Stomach (tissue), 9 donors: ENCODE results near the gene VKORC1L1. TPM values are rescaled to one million over a fixed set of nuclear protein-coding genes. Genes with fewer than 3 reads are reported as not detected.
"Not testable (repeated sequence)": the region's sequence is repeated elsewhere in the genome, so short reads cannot be mapped to it uniquely, and the experiment has no call there.

Experiments used
- DNase-seq, 2 donors: peaks; one replicate each; pipeline versions ENCODE4 v3.0.0 to v3.0.0-alpha.2; 2013 to 2019
- H3K27ac ChIP-seq, 5 donors: fragments of 200-600 bp in 4 of 5; sonication (generic) in 4 of 5; one replicate each; pipeline ENCODE4 v1.5.1; 2013 to 2019; ENCODE audit warnings: mild to moderate bottlenecking in 1 of 5, moderate library complexity in 1 of 5
- H3K27me3 ChIP-seq, 3 donors: fragments of 200-600 bp; sonication (generic); one replicate each; pipeline ENCODE4 v1.5.1; 2017 to 2019; ENCODE audit warnings: mixed run types in 1 of 3
- H3K36me3 ChIP-seq, 4 donors: fragments of 200-600 bp; sonication (generic); 1 replicate in 3 of 4; 2 replicates in 1 of 4; pipeline ENCODE4 v1.5.1; 2016 to 2019
- H3K4me1 ChIP-seq, 4 donors: fragments of 200-600 bp; sonication (generic); one replicate each; pipeline ENCODE4 v1.5.1; 2016 to 2019
- H3K4me3 ChIP-seq, 4 donors: fragments of 200-600 bp; sonication (generic) in 3 of 4; one replicate each; pipeline ENCODE4 v1.5.1; 2016 to 2019; ENCODE audit warnings: mild to moderate bottlenecking in 1 of 4
- H3K9me3 ChIP-seq, 4 donors: fragments of 200-600 bp; sonication (generic); one replicate each; pipeline ENCODE4 v1.5.1; 2016 to 2019
- WGBS, 5 donors: extraction: QIAGEN DNeasy Blood & Tissue Kit in 3 of 5; methylation state at CpG; one replicate each; pipeline versions ENCODE4 v1.1.5 to v1.1.7; 2013 to 2018; 5-methylcytosine and 5-hydroxymethylcytosine counted together
- intact Hi-C: fragments of 100-400 bp; cut with DNase I; formaldehyde crosslinking; loops from one replicate; pipeline ENCODE4 v1.15.1; 2023; ENCODE audit warnings: low total_unique reads
- polyA plus RNA-seq, 3 donors: library from polyadenylated mRNA; stranded (reverse); fragments of 200-250 nt; gene quantifications; one replicate each; pipeline ENCODE4 v1.2.3, GENCODE V29; 2013
- total RNA-seq, 5 donors: library from RNA; depleted of rRNA; stranded (reverse); fragments of >200 nt; gene quantifications; one replicate each; pipeline versions ENCODE4 v1.1.0 to v1.2.3, GENCODE V29; 2014 to 2016
- donor health status: healthy with polysubstance abuse.
- donor health status: Bipolar disorder and iron deficiency.
- donor health status: healthy.

Gene VKORC1L1
- total and polyA plus RNA-seq, 8 donors = 1.8 to 31.6 (median 6.5) TPM

DNA sequence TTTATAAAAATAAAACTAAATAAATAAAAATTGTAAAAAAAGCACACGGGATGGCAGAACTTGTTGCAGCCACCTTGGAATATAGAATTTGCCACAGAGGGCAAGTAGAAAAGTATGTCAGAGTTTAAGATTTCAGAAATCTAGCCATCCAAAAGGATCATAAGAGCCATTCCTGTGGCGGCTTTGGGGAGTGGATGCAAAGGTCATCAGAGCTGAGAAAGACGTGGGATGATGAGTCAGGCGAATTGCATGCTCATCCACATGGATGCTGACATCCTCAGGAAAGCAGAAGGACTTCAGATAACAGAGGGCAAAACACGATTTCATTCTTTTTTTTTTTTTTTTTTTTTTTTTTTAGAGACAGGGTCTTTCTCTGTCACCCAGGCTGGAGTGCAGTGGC is 3.6 kb upstream of the VKORC1L1 start:
- intact Hi-C loops, H3K36me3 ChIP-seq, DNase-seq, H3K4me3 ChIP-seq, H3K27ac ChIP-seq, H3K27me3 ChIP-seq, H3K9me3 ChIP-seq: not testable (repeated sequence)
- 65 to 84% (median 76%) methylated on average over 5 of the region's 5 CpGs for WGBS, 5 donors
- H3K4me1 ChIP-seq = peaks cover 0 to 13% (median 8%) of the 10 kb centered on the region in 4 donors

- H3K4me3 ChIP-seq, H3K9me3 ChIP-seq, H3K36me3 ChIP-seq, H3K27me3 ChIP-seq, intact Hi-C loops: not testable (repeated sequence)
- peak overlapping the region in 2 of 5 donors; percentile 4 to 29 for H3K27ac ChIP-seq
- 50 to 68% (median 61%) methylated on average over 2 of the region's 2 CpGs for WGBS, 5 donors
- DNase-seq = peak in 1 of 2 donors; percentile 15
- peaks cover 0 to 28% (median 16%) of the 10 kb centered on the region in 4 donors for H3K4me1 ChIP-seq
Observed at GRCh38 chr7:65871451-65871850, 1.4 kb upstream of the VKORC1L1 start.

DNA sequence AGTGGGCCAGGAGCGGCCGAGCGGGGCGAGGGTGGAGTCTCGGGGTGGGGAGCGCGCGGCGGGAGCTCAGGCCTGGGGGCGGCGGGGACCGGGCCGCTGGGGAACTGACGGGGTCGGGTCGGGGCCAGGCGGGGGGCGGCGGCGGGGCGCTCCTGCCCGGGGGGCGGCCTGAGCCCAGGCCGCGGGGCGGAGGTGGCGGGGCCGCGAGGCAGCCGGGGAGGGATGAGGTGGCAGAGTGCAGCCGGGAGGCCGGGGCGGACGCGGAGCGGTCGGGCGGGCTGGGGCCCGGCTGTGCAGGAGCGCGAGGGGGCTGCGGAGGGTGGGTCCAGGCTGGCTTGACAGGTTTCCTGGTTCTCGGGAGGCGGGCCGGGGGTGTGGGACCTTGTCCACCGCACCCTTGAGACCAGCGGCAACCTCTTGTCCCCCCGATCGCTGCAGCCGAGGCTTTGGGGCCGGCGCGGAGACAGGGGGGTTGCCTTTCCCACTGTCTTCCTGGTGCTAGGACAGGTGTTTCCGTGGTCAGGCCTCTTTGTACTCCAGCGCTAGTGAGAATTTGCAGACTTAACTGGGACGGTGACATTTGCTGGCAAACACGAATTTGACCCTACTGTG is 814 bp downstream of the VKORC1L1 start:
- H3K27me3 ChIP-seq, H3K36me3 ChIP-seq, H3K9me3 ChIP-seq, intact Hi-C loops: not testable (repeated sequence)
- peak overlapping the region; percentile 83 to 96 (median 89) for H3K27ac ChIP-seq
- H3K4me1 ChIP-seq = peaks cover 0 to 28% (median 16%) of the 10 kb centered on the region in 4 donors
- H3K4me3 ChIP-seq = peak overlapping the region; percentile 88 to 95 (median 92)
- WGBS, 5 donors = 0 to 3% (median 1%) methylated on average over 5 to 57 of the region's 57 CpGs
- peak; percentile 26 to 58 for DNase-seq

GRCh38 chr7:65875715-65876114 is 2.8 kb downstream of the VKORC1L1 start:
- H3K9me3 ChIP-seq, H3K4me3 ChIP-seq, H3K36me3 ChIP-seq, H3K27me3 ChIP-seq, intact Hi-C loops, DNase-seq, H3K27ac ChIP-seq: not testable (repeated sequence)
- 74 to 88% (median 83%) methylated on average over 4 of the region's 4 CpGs for WGBS, 5 donors
- peaks cover 0 to 34% (median 21%) of the 10 kb centered on the region in 4 donors for H3K4me1 ChIP-seq

- H3K4me1 ChIP-seq = peaks cover 0 to 22% (median 10%) of the 10 kb centered on the region in 4 donors
- H3K36me3 ChIP-seq, H3K9me3 ChIP-seq, DNase-seq, H3K27me3 ChIP-seq, H3K4me3 ChIP-seq, intact Hi-C loops: not testable (repeated sequence)
- H3K27ac ChIP-seq = peak overlapping the region in 3 of 5 donors; percentile 40 to 88 (median 72)
- 61 to 87% (median 68%) methylated on average over 5 of the region's 5 CpGs for WGBS, 5 donors
Observed at GRCh38 chr7:65879292-65880153, 6.6 kb downstream of the VKORC1L1 start.

DNA sequence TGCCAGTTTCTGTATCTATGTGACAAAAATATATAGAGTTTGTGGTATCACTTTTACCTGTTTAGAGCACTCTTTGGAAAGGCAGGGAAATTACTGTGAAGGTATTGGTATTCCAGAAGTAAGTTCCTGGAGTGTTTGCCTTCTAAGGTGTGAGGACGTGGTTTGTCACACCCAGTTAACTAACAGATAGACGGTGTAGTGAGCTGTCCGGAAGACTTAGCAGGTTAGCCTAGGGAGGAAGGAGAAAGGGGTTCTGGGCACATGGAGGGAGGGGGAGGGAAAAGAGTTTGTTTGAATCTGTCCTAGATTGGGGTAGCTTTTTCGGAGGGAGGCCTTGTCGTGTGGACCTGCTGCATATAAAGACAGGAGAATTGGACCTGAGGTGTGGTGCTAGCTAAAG is 7.4 kb downstream of the VKORC1L1 start:
- peak overlapping the region in 2 of 5 donors; percentile 37 to 72 for H3K27ac ChIP-seq

GRCh38 chr7:65884983-65885382 is 12.1 kb downstream of the VKORC1L1 start:
- H3K4me1 ChIP-seq = peaks cover 0 to 11% (median 3%) of the 10 kb centered on the region in 4 donors
- H3K27me3 ChIP-seq, H3K9me3 ChIP-seq, H3K36me3 ChIP-seq, DNase-seq, intact Hi-C loops, H3K4me3 ChIP-seq, H3K27ac ChIP-seq: not testable (repeated sequence)

More for the DNA sequence above, 7.4 kb downstream of the VKORC1L1 start:
- DNase-seq = peak in 1 of 2 donors; percentile 43
- intact Hi-C loops, H3K4me3 ChIP-seq, H3K36me3 ChIP-seq, H3K27me3 ChIP-seq, H3K9me3 ChIP-seq: not testable (repeated sequence)
- WGBS, 5 donors = 41 to 60% (median 55%) methylated on average over 5 of the region's 5 CpGs
- peaks cover 0 to 17% (median 6%) of the 10 kb centered on the region in 4 donors for H3K4me1 ChIP-seq

DNA sequence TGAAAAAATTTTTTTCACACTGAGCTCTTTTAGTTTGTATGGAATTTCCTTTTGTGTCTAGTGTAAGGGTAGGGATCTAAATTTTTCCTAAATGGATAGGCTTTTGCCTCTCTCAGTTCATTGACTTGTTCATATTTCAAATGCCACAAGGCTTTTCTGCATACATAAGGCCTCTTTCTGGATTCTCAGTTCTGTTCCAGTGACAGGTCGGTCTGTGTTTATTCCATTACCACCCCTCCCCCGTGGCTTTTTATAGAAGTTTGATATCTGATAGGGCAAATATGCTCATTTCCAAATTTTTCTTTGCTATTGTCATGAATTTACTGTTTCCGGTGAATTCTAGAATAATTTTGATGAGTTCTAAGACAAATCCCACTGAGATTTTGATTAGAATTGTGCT is 12.7 kb downstream of the VKORC1L1 start:
- H3K4me3 ChIP-seq, H3K36me3 ChIP-seq, H3K4me1 ChIP-seq, DNase-seq, H3K9me3 ChIP-seq, H3K27me3 ChIP-seq, H3K27ac ChIP-seq, intact Hi-C loops: not testable (repeated sequence)
- 83 to 100% (median 95%) methylated on average over 1 to 2 of the region's 3 CpGs for WGBS, 5 donors

DNA sequence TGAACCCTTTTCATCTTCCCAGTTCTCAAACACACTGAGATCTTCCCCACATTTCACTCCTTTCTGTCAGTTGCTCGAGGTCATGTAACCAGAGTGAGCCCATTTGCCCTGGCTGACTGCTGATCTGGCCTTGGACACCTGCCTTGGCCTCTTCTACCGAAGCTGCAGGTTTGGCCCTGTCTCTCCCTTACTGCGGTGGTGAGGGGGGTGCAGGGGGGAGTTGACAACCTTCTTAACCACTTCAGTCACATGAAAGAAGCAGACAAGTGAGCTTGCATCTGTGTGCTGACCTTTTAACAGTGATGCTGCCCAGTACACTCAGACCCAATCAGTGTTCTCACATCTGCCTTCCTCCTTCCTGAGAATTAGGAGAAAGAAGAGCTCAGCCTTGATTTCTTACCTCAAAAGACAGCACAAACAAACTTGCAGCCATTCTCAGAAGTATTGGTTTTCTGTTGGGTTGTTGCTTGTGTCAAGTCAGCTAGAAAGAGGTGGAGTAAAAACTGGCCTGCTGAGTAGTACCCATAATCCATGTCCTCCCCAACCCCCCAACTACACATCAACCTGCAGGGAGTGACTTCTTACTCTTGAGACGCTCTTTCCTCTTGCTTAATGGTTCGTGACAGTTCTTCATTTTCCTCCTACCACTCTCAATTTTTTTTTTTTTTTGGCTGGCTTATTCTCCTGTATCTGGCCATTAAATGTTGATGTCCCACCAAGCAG is 15.7 kb downstream of the VKORC1L1 start:
- Histone ChIP-seq H3K4me1 (peaks cover 0 to 10% (median 0%) of the 10 kb centered on the region in 4 donors), H3K36me3 (peaks cover 0 to 15% (median 9%) of the 10 kb centered on the region in 4 donors)
- H3K27me3 ChIP-seq, H3K9me3 ChIP-seq, H3K27ac ChIP-seq, intact Hi-C loops, H3K4me3 ChIP-seq, DNase-seq: not testable (repeated sequence)
- WGBS, 5 donors = 70 to 85% (median 76%) methylated on average over 5 of the region's 5 CpGs

DNA sequence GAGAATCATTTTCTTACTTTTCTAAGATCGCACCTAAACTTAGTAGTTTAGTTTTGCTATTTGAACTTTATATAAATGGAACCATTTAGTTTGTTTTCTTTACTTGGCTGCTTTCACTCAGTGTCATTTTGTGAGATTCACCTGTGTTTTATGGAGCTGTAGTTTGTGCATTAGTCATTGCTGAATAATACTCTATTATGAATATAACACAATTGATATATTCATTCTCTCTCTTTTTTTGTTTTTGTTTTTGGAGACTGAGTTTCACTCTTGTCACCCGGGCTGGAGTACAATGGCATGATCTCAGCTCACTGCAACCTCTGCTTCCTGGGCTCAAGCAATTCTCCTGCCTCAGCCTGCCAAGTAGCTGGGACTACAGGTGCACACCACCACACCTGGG is 16.8 kb downstream of the VKORC1L1 start:
- Histone ChIP-seq H3K4me1 (peaks cover 0 to 10% (median 0%) of the 10 kb centered on the region in 4 donors), H3K36me3 (peaks cover 0 to 15% (median 9%) of the 10 kb centered on the region in 4 donors)
- H3K9me3 ChIP-seq, H3K27me3 ChIP-seq, intact Hi-C loops, DNase-seq, H3K27ac ChIP-seq, H3K4me3 ChIP-seq: not testable (repeated sequence)
- WGBS, 5 donors = 88 to 99% (median 93%) methylated on average over 2 of the region's 2 CpGs
